GM21825 (cell line): ENCODE measurements around the gene FKBP6.
A peak's percentile ranks its signal among the peaks of the same experiment; 100 is the strongest.
"Not testable (repeated sequence)": the region's sequence is repeated elsewhere in the genome, so short reads cannot be mapped to it uniquely, and the experiment has no call there.

ENCODE experiments used
- ATAC-seq: cut with Tn5 transposase; IDR thresholded peaks from one replicate; pipeline ENCODE4 v1.9.1; 2021; ENCODE audit warnings: mild to moderate bottlenecking, moderate library complexity; ENCODE audit not compliant: unreplicated experiment

The FKBP6 gene

DNA sequence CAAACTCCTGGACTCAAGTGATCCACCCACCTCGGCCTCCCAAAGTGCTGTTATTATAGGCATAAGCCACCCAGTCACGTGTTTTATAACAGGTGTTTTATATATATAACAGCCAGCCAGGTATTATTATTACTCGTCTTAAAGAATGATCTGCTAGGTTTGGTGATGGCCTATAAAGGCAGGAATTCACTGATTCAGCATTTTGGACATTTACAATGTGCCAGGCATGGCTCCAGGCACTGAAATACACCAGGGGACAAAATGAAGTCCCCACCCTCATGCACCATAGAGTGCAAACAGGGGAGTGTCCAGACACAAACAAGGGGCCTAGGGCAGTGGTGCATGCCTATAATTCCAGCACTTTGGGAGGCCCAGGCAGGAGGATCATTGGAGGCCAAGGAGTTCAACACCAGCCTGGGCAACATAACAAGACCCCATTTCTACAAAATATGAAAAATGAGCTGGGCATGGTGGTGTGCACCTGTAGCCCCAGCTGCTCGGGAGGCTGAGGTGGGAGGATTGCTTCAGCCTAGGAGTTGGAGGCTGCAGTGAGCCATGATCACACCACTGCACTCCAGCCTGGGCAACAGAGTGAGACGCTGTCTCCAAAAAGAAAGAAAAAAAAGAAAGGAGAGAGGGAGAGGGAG is 4.4 kb upstream of the FKBP6 start:
- ATAC-seq = not testable (repeated sequence)

DNA sequence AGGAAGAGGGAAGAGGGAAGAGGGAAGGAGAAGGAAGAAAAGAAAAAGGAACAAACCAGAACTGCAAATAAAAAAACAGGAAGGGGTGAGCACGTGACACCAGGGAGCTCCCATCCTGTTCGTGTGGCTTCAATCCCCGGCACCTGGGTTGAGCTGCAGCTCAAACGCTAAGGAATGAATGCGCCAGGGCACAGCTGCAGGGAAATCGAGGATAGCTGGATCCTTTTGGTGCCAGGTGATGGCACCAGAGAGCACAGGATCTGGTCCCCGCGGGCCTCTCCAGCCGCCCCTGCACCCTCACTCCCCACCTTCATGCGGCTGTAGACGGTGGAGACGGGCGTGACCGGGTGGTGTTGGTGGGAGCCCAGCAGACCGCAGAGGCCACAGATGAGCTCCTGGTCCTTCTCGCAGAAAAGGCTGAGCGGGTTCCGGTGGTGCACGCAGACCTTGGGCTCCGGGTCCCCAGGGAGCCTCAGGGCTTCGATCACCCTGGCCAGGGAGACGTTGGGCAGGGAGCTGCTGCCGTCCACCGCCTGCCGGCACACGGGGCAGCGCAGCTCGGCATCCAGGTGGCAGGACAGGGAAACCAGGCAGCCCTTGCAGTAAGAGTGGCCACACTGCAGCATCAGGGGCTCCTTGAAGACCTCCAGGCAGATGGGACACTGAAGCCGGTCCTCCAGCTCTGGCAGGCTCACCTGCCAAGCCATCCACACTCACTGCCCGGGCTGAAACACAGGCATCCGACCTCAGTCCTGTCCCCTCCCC is 3.7 kb upstream of the FKBP6 start:
- ATAC-seq = peak; percentile 67

DNA sequence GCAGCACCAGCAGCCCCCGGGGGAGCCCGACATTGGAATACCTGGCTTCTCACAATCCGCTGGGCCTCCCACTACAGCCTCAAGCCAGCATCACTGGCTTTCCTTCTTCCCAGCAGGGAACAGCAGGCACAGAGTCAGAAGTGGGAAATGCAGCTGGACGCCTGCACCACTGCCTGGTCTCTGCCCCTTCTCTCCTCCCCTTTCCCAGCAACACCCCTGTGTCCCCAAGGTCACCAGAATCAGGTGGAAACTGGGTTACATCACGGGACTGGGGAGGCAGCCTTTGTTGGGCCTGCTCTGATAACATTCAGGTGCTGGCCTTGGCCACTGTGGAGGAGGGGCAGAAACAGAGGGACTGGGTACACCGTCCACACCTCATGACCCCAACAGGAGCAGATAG is 2.5 kb upstream of the FKBP6 start:
- not testable (repeated sequence) for ATAC-seq

DNA sequence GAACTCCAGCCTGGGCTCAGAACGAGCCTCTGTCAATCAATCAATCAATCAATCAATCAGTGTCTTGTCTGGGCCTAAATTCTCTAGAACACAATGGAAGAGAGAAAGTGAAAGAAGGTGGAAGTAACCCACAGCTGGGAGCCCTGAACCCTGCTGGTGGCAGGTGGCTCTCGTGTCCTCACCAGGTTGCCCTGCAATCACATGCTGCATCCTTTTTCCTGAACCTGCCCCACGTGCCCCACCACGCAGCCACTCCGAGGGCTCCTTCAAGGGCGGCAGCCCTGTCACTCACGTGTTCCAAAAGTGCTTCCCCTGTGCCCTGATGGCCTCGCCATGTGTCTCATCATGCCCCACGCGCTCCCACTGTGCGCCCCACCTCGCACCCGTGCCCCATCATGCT is 512 bp upstream of the FKBP6 start:
- not testable (repeated sequence) for ATAC-seq

DNA sequence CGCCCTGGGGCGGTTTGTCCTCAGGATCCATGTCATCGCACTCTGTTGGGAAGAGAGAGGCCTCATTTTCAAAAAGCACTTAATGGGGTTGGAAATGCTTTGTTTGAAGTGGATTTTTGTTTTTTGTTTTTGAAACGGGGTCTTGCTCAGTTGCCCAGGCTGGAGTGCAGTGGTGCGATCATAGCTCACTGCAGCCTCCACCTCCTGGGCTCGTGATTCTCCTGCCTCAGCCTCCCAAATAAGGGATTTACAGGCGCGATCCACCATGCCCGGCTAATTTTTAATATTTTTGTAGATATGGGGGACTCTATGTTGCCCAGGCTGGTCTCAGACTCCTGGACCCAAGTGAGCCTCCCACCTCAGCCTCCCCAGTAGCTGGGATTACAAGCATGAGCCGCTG is 735 bp downstream of the FKBP6 start:
- no peak for ATAC-seq

DNA sequence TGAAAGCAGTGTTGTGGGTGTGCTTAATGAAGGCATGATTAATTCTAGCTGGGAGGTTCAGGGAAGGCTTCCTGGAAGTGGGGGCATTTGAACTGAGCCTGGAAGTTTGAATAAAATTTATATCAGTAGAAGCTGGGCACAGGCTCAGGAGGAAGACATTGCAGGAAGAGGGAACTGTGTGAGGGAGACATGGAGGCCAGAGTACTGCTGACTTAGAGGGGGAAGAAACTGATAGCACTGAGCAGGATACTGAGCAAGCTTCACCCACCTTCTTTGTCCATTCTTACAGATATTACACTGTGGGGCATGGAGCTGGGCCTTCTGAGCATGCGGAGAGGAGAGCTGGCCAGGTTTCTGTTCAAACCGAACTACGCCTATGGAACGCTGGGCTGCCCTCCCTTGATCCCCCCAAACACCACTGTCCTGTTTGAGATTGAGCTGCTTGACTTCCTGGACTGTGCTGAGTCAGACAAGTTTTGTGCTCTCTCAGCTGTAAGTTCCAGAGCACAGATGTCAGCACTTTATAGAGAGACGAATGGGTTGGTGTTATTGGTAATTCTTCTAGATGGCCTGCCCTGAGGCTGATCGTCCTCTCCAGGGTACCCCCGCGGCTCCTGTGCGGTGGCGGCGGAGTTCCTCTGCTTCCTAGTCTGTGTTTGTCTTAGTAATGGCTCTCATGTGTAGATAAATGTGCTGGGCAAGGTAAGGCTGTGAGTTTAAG is 2.1 kb downstream of the FKBP6 start:
- no peak for ATAC-seq

DNA sequence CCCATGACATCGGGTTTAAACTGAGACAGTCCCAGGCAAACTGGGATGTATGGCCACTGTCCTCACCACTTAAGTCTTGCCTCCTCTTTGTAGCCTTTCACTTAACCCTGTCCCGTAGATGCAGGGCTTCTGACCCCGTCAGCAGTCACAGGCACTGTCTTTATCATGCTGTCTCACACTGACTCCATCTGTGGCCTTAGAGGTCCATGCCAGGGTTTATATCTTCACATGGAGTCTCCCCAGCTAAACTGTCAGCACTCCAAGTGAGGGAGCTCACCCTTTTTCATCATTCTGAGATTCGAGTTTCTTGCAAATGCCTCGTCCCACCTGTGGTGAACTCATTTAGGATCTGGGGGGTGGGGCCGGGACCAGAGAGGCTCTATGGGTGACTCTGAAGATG is 2.8 kb downstream of the FKBP6 start:
- ATAC-seq = no peak

DNA sequence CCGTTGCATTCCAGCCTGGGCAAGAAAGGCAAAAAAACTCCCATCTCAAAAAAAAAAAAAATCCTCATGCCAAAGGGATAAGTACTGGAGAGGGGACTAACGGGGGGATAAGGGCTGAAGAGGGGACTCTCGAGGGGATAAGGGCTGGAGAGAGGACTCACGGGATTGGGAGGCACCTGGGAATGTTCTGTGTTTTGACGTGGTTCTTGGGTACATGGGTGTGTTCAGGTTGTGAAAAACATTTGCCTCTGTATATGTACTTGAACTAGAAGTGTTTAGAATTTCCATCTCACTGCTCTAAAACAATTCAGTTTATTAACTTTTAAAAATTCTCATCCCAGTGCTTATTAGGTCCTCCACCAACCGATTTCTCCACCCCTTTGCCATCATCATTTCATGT is 4.5 kb downstream of the FKBP6 start:
- no peak for ATAC-seq

DNA sequence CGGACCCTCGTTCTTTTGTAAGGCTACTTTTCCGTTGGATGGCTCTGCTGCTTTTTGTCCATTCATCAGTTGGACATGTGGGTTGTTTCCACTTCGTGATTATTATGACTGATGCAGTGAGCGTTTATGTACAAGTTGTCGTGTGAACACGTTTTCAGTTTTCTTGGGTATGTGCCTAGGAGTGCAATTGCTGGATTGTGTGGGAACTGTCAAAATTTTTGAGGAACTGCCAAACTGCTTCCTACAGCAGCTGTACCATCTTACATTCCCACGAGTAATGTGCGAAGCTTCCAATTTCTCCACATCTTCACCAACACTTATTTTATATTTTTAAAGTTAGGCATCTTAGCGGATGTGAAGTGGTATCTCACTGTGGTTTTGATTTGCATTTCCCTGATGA is 10.4 kb downstream of the FKBP6 start:
- ATAC-seq = no peak

DNA sequence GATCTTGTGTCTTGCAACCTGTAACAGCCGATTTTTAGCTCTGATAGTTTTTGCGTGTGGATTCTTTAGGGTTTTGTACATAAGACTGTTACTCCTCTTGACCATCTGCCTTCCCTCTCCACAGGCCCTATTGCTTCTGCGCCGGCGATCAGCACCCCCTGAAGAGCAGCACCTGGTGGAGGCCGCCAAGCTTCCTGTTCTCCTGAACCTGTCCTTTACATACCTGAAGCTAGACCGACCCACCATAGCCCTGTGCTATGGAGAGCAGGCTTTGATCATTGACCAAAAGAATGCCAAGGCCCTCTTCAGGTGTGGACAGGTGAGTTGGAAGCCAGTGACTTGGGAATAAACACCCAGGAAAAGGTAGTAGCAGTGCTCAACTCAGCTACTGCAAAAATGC is 12.6 kb downstream of the FKBP6 start:
- ATAC-seq = no peak

DNA sequence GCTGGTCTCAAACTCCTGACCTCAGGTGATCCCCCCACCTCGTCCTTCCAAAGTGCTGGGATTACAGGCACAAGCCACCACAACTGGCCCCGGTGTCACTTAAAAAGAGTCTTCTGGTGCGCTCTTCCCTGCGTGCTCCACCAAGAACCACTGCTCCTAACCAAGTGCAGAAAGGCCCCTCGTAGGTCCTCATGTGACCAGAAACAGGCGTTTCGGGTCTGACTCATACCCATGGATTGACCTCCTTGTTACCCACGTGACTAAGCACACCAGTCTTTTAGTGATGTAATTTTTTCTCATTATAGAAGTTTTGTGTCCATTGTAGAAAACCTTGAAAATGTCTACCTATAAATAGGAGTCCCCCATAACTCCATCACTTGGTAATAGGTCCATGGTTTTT is 13.9 kb downstream of the FKBP6 start:
- ATAC-seq = no peak

DNA sequence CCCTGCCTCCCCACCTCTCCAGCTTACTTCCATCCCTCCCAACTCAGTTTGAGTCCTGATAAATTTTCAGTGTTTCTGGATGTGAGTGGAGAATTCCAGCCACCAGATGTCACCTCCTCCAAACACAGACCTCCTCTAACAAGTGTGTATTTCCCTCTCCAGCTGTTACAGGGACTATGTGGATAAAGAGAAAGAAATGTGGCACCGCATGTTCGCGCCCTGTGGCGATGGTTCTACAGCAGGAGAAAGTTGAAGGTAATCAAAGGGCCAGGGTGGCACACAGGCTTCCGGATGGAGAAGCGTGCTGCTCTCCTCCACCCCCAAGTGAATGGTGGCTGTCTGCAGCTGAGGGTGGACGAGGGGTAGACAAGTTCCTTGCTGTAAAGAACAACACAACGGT is 14.7 kb downstream of the FKBP6 start:
- no peak for ATAC-seq

DNA sequence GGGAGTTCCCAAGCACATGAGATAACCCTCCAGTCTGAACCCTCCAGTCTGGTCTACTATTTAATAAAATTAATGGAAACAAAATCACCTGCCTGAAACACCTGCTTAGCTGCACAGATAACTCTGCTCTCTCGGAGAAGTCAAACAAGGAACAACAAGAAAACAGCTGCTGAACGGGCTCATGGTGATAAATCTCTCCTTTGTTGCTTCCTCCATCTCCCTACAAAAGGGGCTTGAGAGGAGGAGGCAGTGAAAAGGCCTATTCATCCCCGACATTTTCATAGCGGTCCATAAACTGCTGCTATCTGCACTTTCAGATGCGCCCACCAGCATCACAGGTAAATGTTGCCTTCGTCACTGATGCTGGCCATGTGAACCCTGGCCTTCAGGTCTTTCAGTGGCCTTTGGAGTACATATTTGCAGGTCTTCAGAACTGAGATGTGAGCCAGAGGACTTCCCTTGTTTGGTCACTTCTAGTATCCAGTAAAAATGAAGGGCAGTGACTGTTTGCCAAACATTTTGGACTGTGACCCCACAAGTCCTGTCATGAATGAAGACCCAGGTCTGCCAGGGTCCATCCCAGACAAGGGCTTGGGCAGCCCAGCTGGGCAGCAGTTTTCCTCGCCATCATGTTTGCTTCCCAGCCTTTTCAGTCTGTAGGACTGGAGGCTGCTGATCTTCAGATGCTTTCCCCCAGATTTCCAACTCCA is 15.9 kb downstream of the FKBP6 start:
- ATAC-seq = no peak

DNA sequence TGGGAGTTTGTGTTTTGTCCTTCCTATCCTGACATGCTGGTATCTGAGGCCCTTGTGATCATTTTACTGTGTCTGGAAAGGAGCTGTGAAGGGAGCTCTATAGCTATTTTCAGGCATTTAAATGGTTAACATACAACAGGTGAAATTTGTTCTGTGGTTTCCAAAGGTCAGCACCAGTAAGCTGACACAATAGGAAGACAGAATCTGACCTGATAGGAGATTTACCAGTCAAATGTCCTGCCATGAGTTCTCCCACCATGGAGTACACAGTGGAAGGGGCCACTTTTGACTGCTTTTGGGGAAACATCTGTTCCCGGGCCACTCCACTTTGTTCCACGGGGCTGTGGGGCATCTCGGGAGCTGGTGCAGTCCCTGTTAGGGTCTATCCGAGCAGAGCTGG is 17.6 kb downstream of the FKBP6 start:
- no peak for ATAC-seq

DNA sequence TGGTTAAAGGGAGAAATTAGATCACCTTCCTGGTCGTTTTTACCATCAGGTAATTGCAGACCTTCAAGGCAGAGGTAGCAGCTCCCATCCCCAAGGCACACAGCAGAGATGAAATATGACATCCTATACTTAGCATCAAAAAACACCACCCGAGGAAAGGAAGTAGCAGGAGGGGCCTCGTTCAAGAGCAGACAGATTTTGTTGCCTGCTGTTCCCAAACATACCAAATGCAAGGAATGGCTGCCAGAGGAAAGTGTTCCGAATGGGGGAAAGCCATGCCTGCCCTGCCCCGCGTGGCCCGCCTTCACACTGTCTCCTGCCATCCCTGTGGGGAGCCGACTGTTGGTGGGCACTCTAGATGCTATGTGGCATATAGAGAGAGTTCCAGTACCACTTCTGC is 18.0 kb downstream of the FKBP6 start:
- ATAC-seq = no peak

DNA sequence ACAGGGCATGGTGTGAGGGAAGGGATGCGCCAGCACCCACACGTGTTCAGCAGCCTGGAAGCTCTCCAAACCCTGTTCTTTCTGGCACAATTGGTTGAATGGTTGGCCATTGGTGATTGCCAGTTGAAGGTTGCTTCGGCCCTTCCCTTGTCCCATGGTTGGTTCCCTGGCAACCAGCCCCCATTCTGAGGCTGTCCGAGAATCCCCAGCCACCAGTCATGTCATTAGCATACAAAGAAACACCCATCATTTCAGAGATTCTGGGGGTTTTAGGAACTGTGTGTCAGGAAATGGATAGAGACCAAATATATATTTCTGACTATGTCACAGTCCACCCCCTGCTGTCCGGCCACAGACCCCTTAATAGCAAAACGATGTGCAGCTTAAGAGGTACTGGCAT is 21.8 kb downstream of the FKBP6 start:
- ATAC-seq = no peak

DNA sequence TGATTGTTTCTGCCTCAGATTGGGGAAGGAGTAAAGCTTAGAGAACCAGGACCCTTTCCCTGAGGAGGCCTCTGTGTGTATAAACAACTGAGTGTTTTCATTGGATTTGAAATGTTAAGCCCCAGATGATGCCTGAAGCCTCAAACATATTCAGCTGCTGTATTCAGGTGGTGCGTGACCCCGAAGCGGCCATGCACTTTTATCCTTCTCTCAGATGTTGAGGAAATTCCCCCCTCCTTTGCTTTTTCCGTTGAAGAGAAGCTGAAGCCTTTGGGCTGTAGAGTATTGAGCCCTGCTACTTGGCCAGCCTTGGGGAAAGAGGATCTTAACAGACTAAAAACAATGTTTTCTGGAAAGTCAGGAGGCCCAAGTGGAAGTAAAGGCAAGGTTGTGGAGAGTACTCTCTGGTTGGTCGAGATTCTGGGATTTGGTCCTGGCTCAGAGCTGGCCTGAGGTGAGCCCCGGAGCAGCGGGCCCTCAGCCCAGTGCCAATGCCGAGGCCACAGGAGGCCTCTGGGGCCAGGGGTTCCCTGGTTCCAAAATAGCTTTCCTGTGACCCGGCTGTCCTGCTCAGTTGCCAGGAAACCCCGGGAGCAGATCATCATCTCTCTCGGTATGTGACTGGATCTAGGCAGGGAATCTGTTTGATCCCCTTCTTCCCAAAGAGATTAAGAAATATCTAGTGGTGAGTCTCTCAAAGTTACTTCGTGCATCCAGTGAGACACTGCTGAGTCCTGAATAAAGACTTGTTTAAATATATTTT is 22.5 kb downstream of the FKBP6 start:
- no peak for ATAC-seq

DNA sequence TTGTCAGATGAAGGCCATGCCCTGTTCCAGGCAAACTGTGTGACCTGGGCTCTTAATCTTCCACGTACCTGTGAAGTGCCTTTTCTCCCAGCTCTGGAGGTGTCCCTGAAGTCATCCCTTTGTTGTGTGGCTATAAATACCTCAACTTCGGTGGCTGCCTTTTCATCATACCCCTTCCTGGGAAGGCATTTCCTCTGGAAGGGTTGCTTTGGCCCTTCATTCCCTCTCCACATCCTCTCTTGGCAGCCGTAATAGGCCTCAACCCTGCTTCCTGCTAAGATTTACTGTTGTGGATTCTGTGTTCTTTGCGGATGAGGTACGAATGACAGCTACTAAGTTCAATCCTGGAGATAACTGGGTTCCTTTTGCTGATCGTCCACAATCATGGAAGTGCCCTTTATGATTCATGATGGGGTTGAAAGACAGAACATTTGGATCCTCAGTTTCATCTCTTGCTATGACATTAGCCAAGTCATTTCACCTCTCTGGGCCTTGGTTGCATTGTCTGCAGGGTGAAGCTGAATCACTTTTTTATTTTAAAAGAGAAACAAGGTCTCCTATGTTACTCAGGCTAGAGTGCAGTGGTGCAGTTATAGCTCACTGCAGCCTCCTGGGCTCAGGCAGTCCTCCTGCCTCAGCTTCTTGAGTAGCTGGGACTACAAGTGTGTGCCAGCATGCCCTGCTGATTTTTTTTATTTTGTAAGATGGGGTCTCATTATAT is 23.6 kb downstream of the FKBP6 start:
- ATAC-seq = no peak

DNA sequence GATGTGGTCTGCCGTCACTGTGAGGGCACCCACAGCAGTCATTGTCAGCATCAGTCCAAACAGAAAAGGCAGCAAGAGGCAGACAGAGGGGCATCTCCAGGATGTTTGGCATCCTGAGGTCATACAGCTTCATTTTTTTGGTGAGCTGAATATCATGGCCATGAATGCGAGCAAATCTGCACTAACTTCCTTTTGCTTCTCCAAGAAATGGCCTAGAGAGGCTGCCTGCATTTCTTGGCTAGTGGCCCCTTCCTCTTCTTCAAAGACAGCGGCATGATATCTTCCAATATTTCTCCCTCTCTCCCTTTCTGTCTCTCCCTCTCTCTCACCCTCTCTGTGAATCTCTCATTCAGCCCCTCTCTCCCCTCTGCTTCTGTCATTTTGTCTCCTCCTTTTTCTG is 24.8 kb downstream of the FKBP6 start:
- no peak for ATAC-seq

DNA sequence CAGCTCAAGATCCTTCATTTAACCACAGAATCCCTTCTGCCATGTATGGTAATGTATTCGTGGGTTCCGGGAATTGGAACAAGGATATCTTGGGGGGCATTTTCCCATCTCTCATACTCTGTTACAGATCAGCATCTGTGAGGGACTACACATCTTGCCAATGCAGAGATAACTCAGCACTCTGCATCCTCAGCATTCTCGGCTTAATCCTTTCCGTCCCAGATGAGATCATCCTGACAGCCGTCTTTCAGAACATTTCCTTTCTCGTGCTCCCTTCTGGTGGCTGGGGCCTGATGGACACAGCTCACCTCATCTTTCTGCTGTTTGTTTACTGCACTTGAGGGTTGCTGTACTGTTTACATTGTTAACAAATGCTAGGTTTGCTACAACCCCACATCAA is 25.3 kb downstream of the FKBP6 start:
- ATAC-seq = no peak
